GM12865 (cell line): Measurements from ENCODE around the gene GRAMD2A.

ENCODE experiments used
- DNase-seq: peaks from one replicate; pipeline ENCODE4 v3.0.0; 2010; ENCODE audit warnings: low read depth
- H3K4me3 ChIP-seq: 2 replicates; pipeline ENCODE4 v1.5.1; 2011; ENCODE audit warnings: mild to moderate bottlenecking, low read depth, low read length, control low read depth
- CTCF ChIP-seq: IDR thresholded peaks from 2 replicates; pipeline ENCODE4 v1.5.1; 2011; ENCODE audit warnings: low read length, control low read depth, low read depth, inconsistent platforms; ENCODE audit not compliant: insufficient read depth; ENCODE audit errors: missing control alignments

GRAMD2A gene

DNA sequence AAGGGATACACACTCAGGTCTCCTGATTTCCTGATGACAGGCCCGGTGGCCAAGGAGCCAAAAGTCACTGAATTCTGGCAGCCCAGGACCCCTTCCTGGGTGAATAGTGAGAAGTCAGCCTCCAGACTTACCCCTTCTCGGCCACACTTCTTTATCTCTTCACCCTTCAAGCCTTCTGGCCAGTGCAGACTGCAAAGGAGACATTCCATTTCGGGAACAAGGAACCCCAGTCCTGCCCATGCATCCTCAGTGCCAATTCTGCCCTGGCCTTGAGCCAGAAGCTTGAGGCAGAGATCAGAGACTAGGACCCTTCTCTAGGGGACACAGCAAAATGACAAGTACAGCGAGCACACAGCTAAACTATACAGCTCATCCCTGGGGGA, 28.8 kb downstream of the GRAMD2A start:
- no peak for DNase-seq
- no peak overlapping the region for H3K4me3 ChIP-seq
- no peak for TF ChIP-seq CTCF

DNA sequence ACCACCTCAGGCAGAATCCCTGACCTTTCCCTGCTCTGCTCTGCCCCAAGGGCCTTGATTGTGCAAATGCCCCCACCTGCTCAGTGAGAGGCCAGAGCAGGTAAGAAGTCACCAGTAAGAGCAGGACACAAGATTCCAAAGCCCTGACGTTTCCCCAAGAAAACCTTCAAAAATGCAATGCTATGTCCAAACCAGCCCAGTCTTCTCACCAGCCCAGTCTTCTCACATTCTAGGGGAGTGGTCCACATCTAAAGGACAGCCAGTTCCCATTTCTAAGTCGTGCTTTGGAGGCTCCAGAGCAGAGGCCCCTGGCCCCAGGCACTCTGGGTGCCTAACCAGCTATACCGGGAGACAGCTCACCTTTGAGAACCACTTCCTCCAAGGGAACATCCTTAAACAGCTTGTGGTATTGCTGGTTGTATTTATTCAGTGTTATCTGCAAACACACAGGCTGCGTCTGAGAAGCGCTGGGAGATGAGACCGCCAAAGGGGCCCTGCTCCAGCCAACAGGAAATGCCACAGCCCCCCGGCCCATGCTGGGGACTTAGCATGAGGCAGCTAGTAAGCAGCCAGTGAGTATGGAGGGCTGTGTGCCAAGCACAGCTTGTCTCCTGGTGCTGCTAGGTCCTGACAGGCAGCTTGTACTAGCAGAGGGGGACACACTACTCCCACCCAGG, 29.3 kb downstream of the GRAMD2A start:
- H3K4me3 ChIP-seq, result no peak overlapping the region
- no peak for TF ChIP-seq CTCF
- DNase-seq, result no peak

GRCh38 chr15:72167445-72167844, 30.1 kb downstream of the GRAMD2A start:
- H3K4me3 ChIP-seq, result no peak overlapping the region
- no peak for TF ChIP-seq CTCF
- no peak for DNase-seq

- no peak overlapping the region for H3K4me3 ChIP-seq
- no peak for DNase-seq
- TF ChIP-seq CTCF, result no peak
Measured at GRCh38 chr15:72166716-72167417, 30.7 kb downstream of the GRAMD2A start.

GRCh38 chr15:72163719-72164118, 33.9 kb downstream of the GRAMD2A start:
- no peak for DNase-seq
- no peak for TF ChIP-seq CTCF
- H3K4me3 ChIP-seq, result no peak overlapping the region

- TF ChIP-seq CTCF, result no peak
Measured at GRCh38 chr15:72162569-72162968, 35.0 kb downstream of the GRAMD2A start.

More at GRCh38 chr15:72162569-72162968, 35.0 kb downstream of the GRAMD2A start:
- DNase-seq, result no peak
- no peak overlapping the region for H3K4me3 ChIP-seq
